ENCODE data around the gene GNA15. TPM values are rescaled to one million over a fixed set of nuclear protein-coding genes. Genes with fewer than 3 reads are reported as not detected.

The GNA15 gene
- polyA plus RNA-seq, 1 donor from 2014 or later = not detected

DNA sequence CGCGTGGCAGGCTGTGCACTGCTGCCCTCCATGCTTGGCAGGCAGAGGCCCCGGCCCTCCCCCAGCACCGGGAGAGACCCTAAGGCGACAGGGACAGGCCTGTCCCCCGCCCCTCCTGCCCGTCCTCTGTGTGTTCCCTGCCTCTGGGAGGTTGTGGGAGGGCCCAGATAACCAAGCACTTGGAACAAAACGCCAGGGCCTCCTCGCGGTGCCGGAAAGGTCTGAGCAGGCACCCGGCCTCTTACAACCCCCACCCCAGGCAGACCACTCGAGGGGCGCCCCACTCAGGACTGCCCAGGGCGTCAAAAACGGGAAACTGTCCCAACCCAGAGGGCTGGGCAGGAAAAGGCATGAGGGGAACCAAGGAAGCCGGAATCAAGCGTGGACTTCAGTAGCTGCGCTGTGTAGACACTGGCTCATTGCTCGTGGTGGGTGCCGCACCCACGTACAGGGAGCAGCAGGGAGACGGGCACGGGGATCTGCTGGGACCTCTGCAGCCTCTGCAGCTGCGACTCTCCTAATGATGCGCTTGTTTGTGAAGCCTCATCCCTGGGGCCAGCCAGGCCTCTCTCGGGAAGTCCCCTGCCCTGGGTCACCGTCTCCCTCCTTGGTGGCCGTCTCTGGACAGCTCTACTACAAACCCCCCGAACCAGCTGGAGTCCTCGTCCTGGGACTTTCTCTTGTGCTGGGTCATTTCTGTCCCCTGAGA lies 21.7 kb upstream of the GNA15 start:
- Mint-ChIP-seq H3K4me3 (no peak overlapping the region), H3K27ac (no peak overlapping the region), H3K9me3 (no peaks in the 10 kb centered on the region), H3K4me1 (peaks cover 0 to 2% (median 0%) of the 10 kb centered on the region in 3 donors), H3K36me3 (no peaks in the 10 kb centered on the region), H3K27me3 (no peaks in the 10 kb centered on the region)

- no peaks in the 10 kb centered on the region for H3K27me3 Mint-ChIP-seq
- no peaks in the 10 kb centered on the region for H3K36me3 Mint-ChIP-seq
- H3K9me3 Mint-ChIP-seq = no peaks in the 10 kb centered on the region
- no peaks in the 10 kb centered on the region for H3K4me1 Mint-ChIP-seq
- no peak overlapping the region for H3K27ac Mint-ChIP-seq
- H3K4me3 Mint-ChIP-seq = no peak overlapping the region
Measured at GRCh38 chr19:3114811-3115210, 21.0 kb upstream of the GNA15 start.

GRCh38 chr19:3115411-3115810 lies 20.4 kb upstream of the GNA15 start:
- H3K9me3 Mint-ChIP-seq = no peaks in the 10 kb centered on the region
- no peak overlapping the region for H3K27ac Mint-ChIP-seq
- H3K36me3 Mint-ChIP-seq = no peaks in the 10 kb centered on the region
- H3K4me3 Mint-ChIP-seq = no peak overlapping the region
- H3K27me3 Mint-ChIP-seq = no peaks in the 10 kb centered on the region
- H3K4me1 Mint-ChIP-seq = no peaks in the 10 kb centered on the region

GRCh38 chr19:3115916-3116602 lies 19.8 kb upstream of the GNA15 start:
- Mint-ChIP-seq H3K4me3 (no peak overlapping the region), H3K27ac (no peak overlapping the region), H3K36me3 (no peaks in the 10 kb centered on the region), H3K27me3 (no peaks in the 10 kb centered on the region), H3K9me3 (no peaks in the 10 kb centered on the region), H3K4me1 (no peaks in the 10 kb centered on the region)

DNA sequence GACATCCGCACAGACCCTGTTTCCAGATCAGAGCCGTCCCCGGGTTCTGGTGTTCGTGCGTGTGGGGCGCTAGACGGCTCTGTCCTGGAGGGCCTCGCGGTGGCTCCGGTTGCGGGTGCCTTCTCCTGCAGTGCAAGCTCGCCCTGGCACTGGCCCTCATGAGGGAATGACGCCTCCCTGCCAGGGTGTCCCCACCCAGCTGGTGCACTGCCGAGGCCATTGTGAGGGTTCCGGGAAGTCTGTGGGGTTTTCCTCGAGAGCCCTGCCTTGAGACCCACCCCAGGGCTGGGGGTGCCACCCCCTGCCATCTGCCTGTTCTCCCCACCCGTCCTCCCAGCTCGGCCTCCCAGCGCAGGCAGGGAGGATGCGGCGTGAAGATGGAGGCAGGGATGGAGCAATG lies 19.2 kb upstream of the GNA15 start:
- Mint-ChIP-seq H3K4me1 (no peaks in the 10 kb centered on the region), H3K9me3 (no peaks in the 10 kb centered on the region), H3K27ac (no peak overlapping the region), H3K27me3 (no peaks in the 10 kb centered on the region), H3K36me3 (no peaks in the 10 kb centered on the region), H3K4me3 (no peak overlapping the region)

DNA sequence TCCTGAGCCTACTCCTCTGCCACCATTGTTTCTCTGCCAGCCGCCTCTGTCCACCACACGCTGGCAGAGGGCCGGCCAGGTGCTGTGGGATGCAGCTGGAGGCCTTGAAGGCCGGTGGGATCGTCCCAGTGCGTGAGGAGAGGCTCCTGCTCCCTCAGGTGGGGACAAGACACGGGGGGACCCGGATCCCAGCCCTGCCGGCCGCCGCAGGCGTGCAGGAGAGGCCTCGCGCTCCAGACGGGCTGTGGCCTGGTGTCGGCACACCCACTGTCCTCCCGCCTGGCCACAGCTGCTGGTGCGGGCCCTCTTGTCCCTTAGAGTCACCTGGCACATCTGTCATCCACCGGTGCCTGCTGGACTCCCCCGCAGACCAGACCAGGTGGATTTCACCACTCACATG lies 18.1 kb upstream of the GNA15 start:
- no peak overlapping the region for H3K27ac Mint-ChIP-seq
- H3K36me3 Mint-ChIP-seq = no peaks in the 10 kb centered on the region
- H3K4me1 Mint-ChIP-seq = no peaks in the 10 kb centered on the region
- H3K27me3 Mint-ChIP-seq = no peaks in the 10 kb centered on the region
- H3K9me3 Mint-ChIP-seq = no peaks in the 10 kb centered on the region
- H3K4me3 Mint-ChIP-seq = no peak overlapping the region

DNA sequence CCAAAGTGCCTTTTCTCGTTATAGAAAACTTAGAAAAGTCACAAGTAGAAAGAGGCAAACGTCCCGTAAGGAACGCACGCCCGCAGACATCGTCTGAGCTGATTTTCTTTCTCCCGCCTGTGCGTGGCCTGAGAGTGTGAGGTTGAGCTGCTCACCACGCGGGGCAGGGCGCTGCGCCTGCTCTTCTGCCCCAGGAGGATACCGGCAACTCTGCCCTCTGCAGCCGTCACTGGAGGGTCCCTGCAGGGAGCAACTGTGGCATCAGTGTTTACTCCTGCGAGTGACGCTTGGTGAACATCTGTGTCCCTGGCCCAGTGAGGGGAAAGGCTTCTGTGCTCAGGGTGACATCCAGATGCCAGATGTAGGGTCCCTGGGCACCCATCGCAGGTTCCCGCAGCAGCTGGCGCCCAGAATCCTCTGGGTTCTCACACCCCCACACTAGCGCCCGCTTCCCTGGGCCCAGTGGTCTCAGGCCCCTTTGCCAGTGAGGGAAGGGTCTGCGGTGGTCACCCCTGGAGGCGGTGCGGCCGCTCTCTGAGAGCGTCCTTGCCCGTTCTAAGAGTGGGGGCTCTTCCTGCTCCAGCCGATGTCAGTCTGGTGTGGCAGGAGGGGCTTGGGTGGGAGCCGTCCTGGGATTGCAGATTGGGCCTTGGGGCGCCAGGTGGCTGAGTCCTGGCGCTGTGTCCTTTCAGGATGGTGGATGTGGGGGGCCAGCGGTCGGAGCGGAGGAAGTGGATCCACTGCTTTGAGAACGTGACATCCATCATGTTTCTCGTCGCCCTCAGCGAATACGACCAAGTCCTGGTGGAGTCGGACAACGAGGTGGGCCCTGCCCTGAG lies 17.4 kb upstream of the GNA15 start:
- no peaks in the 10 kb centered on the region for H3K4me1 Mint-ChIP-seq
- no peak overlapping the region for H3K27ac Mint-ChIP-seq
- H3K27me3 Mint-ChIP-seq = no peaks in the 10 kb centered on the region
- no peak overlapping the region for H3K4me3 Mint-ChIP-seq
- H3K9me3 Mint-ChIP-seq = no peaks in the 10 kb centered on the region
- no peaks in the 10 kb centered on the region for H3K36me3 Mint-ChIP-seq

GRCh38 chr19:3119071-3119595 lies 16.7 kb upstream of the GNA15 start:
- Mint-ChIP-seq H3K27ac (no peak overlapping the region), H3K36me3 (no peaks in the 10 kb centered on the region), H3K27me3 (no peaks in the 10 kb centered on the region), H3K4me3 (no peak overlapping the region), H3K4me1 (no peaks in the 10 kb centered on the region), H3K9me3 (no peaks in the 10 kb centered on the region)

DNA sequence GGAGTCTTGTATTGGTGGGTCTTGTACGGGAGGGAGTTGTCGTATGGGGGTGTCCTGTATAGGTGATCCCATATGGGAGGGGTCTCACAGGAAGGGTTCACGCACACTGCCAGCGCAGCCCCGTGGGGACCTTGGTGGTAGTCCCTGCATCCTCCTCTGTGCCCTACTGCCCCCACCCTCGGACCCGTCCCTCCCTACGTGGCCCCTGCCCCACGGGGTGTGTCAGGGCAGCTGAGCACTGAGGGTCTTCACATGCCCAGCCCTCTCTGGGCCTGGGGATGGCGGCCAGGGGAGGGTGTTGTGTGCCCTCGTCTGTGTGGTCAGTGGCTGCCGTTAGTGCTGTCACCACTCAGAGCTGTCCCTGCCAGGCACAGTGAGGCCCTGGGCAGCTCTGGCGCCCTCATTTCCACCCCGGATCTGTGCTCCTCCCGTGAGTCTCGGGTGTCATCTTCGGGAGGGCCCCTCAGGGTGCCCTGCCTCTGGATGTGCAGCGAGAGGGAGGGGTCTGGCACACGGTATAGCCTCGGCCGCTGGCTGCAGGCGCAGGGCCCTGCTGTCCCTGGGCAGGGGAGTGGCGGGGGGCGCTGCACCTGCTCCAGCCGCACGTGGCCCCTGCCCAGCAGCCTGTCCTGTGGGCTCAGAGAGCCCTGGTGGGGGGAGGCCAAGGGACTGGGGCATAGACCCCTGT lies 16.0 kb upstream of the GNA15 start:
- H3K27me3 Mint-ChIP-seq = peaks cover 3% of the 10 kb centered on the region
- no peak overlapping the region for H3K4me3 Mint-ChIP-seq

DNA sequence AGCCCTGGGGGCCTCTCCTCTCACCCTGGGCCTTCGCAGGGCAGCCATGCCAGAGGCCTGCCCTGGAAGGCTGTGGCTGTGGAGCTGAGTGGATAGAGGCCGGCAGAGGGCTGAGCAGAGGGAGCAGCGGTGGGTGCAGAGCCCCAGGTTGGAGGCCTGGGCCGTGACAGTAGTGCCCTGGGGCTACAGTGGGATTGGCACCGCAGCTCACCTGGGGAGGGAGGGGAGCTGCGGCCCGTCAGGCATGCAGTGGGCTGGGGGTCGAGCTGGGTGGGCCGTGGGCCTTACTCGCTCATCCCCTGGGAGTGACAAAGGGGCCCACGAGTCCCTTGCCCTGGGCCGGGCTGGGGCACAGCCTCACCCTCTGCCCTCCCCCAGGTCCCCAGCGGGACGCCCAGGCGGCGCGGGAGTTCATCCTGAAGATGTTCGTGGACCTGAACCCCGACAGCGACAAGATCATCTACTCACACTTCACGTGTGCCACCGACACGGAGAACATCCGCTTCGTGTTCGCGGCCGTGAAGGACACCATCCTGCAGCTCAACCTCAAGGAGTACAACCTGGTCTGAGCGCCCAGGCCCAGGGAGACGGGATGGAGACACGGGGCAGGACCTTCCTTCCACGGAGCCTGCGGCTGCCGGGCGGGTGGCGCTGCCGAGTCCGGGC lies 15.1 kb upstream of the GNA15 start:
- Mint-ChIP-seq H3K4me1 (peaks cover 2 to 5% (median 4%) of the 10 kb centered on the region in 3 donors), H3K9me3 (no peaks in the 10 kb centered on the region), H3K36me3 (no peaks in the 10 kb centered on the region), H3K27me3 (peaks cover 6% of the 10 kb centered on the region), H3K4me3 (no peak overlapping the region), H3K27ac (no peak overlapping the region)

More for the DNA sequence above, 16.0 kb upstream of the GNA15 start:
- Mint-ChIP-seq H3K4me1 (no peaks in the 10 kb centered on the region), H3K27ac (no peak overlapping the region), H3K36me3 (no peaks in the 10 kb centered on the region), H3K9me3 (no peaks in the 10 kb centered on the region)

DNA sequence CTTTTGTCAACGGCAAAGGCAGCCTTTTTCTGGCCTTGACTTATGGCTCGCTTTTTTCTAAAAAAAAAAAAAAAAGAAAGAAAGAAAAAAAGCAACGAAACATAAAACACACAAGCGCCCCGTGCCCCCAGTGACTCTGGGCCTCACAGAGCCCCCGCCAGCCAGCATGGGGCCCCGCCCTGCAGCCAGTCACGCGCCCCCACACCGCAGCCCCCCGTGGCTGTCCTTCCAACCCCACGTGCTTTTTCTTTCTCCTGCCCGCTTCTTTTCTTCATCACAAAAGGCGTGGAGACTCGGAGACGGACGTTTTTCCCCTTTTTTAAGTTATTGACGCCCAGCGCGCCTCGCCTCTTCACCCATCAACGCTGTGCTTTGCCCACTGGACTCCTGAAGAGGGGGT lies 14.4 kb upstream of the GNA15 start:
- Mint-ChIP-seq H3K27ac (no peak overlapping the region), H3K27me3 (peaks cover 6% of the 10 kb centered on the region), H3K4me1 (peaks cover 2 to 6% (median 5%) of the 10 kb centered on the region in 3 donors), H3K9me3 (no peaks in the 10 kb centered on the region), H3K4me3 (no peak overlapping the region), H3K36me3 (no peaks in the 10 kb centered on the region)

DNA sequence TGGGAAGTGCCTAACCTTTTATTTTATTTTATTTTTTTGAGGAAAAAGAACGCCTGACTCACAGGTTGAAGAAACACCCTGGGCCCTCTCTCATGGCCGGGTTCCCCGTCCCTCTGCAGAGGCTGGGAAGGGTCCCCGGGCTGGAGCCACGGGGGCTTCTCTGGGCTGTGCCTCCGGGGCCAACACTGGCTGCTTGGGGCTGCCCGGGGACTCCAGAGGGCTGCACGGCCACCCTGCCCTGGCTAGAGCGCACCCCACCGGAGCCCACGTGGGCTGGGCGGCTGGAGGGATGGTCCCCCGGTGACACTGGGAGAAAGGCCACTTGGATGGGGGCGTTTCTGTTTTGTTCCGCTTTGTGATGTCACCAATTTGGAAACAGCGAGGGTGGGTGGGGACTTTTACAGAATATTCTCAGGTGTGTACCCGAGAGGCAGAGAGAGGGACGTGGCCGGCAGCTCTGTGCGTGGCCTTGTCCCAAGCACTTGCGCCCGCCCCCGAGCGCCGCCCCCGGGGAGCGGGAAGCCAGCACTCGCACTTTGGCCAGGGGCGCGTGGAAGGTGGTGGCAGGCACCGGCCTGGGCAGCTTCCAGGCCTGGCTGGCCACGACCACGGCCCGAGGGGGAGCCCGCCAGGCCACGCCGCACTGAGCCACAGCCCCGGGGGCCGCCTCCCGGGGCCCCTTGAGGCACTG lies 13.9 kb upstream of the GNA15 start:
- no peaks in the 10 kb centered on the region for H3K9me3 Mint-ChIP-seq
- no peaks in the 10 kb centered on the region for H3K36me3 Mint-ChIP-seq
- H3K27ac Mint-ChIP-seq = no peak overlapping the region
- peaks cover 2 to 6% (median 5%) of the 10 kb centered on the region in 3 donors for H3K4me1 Mint-ChIP-seq
- peaks cover 6% of the 10 kb centered on the region for H3K27me3 Mint-ChIP-seq
- H3K4me3 Mint-ChIP-seq = no peak overlapping the region

DNA sequence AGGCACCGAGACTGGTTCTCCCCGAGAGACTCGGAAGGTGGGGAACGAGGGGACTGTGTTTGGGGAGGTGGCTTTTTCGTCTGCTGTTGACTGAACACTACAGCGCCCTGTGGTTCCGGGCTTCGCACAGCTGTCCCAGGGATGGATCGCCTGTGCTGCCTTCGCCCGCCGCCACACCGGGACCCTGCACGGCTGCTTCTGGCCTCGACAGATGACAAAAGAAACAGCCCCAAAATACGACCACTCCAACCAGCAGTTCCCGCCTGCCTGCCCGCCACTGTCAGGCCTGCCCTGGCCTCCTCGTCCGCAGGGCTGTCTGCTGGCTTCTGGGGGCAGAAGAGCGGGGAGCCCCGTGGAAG lies 13.3 kb upstream of the GNA15 start:
- H3K36me3 Mint-ChIP-seq = no peaks in the 10 kb centered on the region
- no peaks in the 10 kb centered on the region for H3K9me3 Mint-ChIP-seq
- no peak overlapping the region for H3K4me3 Mint-ChIP-seq
- H3K27ac Mint-ChIP-seq = no peak overlapping the region
- H3K4me1 Mint-ChIP-seq = peaks cover 2 to 6% (median 5%) of the 10 kb centered on the region in 3 donors
- H3K27me3 Mint-ChIP-seq = peaks cover 6% of the 10 kb centered on the region
